Brain microvascular endothelial cell (primary cell): ENCODE measurements around the gene MAGI3.

ENCODE experiments used
- DNase-seq: peaks from one replicate; pipeline ENCODE4 v3.0.0-alpha.2; 2020
- H3K27ac ChIP-seq: fragments of 250-450 bp; sonication (Bioruptor Pico); 2 replicates; pipeline ENCODE4 v1.5.1; 2020; ENCODE audit warnings: mild to moderate bottlenecking, moderate library complexity
- H3K27me3 ChIP-seq: fragments of 250-450 bp; sonication (Bioruptor Pico); replicated peaks from 2 replicates; pipeline ENCODE4 v1.5.1; 2020; ENCODE audit warnings: mild to moderate bottlenecking
- H3K36me3 ChIP-seq: fragments of 250-450 bp; sonication (Bioruptor Pico); replicated peaks from 2 replicates; pipeline ENCODE4 v1.5.1; 2020; ENCODE audit warnings: mild to moderate bottlenecking
- H3K4me3 ChIP-seq: 2 replicates; pipeline ENCODE4 v1.5.1; 2011; ENCODE audit warnings: low read depth, mild to moderate bottlenecking, control low read depth, low read length, moderate library complexity
- in situ Hi-C: cut with HindIII; loops from 2 replicates; pipeline ENCODE4 v1.10.0; 2017; ENCODE audit warnings: low sequenced_read_pairs, low pct_ligation_motif_present
- TF ChIP-seq, protein P1 (sequence below): IDR thresholded peaks from 2 replicates; pipeline ENCODE4 v1.5.1; 2011; ENCODE audit warnings: low read depth, mild to moderate bottlenecking, moderate library complexity, low read length, control low read depth, inconsistent platforms; ENCODE audit errors: missing control alignments

MAGI3 gene

DNA sequence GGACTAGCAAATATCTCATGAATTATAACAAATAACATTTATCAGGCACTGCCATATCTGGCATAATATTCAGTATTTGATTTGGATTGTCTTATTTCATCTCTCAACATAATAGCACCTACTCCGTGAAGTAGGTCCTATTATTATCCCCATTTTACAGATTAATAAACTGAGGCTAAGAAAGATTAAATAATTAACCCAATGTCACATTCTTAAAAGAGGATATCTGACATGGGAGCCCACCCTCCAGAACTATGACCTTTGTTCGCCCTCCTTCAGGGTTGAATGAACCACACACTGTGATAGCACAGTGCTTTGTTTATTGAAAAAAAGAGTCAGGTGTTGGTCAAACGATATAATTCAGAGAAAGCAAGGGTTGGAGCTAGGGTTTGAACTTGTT lies 19.4 kb upstream of the MAGI3 start:
- no peak overlapping the region for H3K27ac ChIP-seq
- H3K36me3 ChIP-seq, result no peaks in the 10 kb centered on the region
- TF ChIP-seq, protein P1, sequence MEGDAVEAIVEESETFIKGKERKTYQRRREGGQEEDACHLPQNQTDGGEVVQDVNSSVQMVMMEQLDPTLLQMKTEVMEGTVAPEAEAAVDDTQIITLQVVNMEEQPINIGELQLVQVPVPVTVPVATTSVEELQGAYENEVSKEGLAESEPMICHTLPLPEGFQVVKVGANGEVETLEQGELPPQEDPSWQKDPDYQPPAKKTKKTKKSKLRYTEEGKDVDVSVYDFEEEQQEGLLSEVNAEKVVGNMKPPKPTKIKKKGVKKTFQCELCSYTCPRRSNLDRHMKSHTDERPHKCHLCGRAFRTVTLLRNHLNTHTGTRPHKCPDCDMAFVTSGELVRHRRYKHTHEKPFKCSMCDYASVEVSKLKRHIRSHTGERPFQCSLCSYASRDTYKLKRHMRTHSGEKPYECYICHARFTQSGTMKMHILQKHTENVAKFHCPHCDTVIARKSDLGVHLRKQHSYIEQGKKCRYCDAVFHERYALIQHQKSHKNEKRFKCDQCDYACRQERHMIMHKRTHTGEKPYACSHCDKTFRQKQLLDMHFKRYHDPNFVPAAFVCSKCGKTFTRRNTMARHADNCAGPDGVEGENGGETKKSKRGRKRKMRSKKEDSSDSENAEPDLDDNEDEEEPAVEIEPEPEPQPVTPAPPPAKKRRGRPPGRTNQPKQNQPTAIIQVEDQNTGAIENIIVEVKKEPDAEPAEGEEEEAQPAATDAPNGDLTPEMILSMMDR, result no peak
- no peaks in the 10 kb centered on the region for H3K27me3 ChIP-seq
- in situ Hi-C loops, result no loop called here
- DNase-seq, result no peak
- H3K4me3 ChIP-seq, result no peak overlapping the region

- no peak for DNase-seq
- Histone ChIP-seq H3K27ac (no peak overlapping the region), H3K4me3 (no peak overlapping the region), H3K27me3 (no peaks in the 10 kb centered on the region), H3K36me3 (no peaks in the 10 kb centered on the region)
- in situ Hi-C loops, result no loop called here
- TF ChIP-seq, protein P1, result no peak
Measured at GRCh38 chr1:113372546-113372945, 17.8 kb upstream of the MAGI3 start.

GRCh38 chr1:113373644-113374043 lies 16.7 kb upstream of the MAGI3 start:
- Histone ChIP-seq H3K27ac (no peak overlapping the region), H3K4me3 (no peak overlapping the region), H3K36me3 (no peaks in the 10 kb centered on the region), H3K27me3 (no peaks in the 10 kb centered on the region)
- TF ChIP-seq, protein P1, result no peak
- no peak for DNase-seq
- in situ Hi-C loops, result no loop called here

GRCh38 chr1:113375878-113376277 lies 14.4 kb upstream of the MAGI3 start:
- H3K36me3 ChIP-seq, result no peaks in the 10 kb centered on the region
- no peak for DNase-seq
- TF ChIP-seq, protein P1, result no peak
- no peak overlapping the region for H3K27ac ChIP-seq
- H3K27me3 ChIP-seq, result no peaks in the 10 kb centered on the region
- in situ Hi-C loops, result no loop called here
- H3K4me3 ChIP-seq, result no peak overlapping the region

- in situ Hi-C loops, result no loop called here
- no peak for DNase-seq
- TF ChIP-seq, protein P1, result no peak
Measured at GRCh38 chr1:113380075-113380474, 10.2 kb upstream of the MAGI3 start.

DNA sequence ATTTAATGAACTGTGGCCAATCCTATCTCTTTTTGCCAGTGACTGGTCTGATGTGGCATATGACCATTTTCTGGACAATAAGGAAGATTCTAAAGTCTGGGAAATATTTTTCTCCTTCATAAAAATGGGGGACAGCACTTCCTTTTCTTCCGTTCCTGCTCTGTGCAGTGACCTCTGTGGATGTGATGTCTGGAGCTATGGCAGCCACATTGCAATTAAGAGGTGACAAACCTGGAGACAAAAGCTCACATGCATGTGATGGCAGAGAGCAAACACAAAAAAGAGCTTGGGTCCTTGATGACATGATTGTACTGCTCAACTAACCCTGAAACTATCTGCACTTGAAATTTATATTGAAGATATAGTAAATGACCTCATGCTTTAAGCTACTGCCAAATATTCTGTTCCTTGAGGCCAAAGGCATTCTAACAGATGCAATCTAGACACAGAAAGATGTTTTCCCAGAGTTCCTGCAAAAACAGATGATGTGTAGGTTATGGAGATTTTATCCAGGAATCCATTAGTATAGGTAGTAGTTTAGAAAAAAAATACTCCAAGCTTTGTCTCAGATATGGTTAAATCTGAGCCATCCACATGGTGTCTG lies 2.2 kb upstream of the MAGI3 start:
- in situ Hi-C loops, result no loop called here
- Histone ChIP-seq H3K4me3 (no peak overlapping the region), H3K27me3 (no peaks in the 10 kb centered on the region), H3K36me3 (no peaks in the 10 kb centered on the region), H3K27ac (no peak overlapping the region)
- DNase-seq, result no peak
- TF ChIP-seq, protein P1, result no peak

More at GRCh38 chr1:113380075-113380474, 10.2 kb upstream of the MAGI3 start:
- Histone ChIP-seq H3K27ac (no peak overlapping the region), H3K27me3 (no peaks in the 10 kb centered on the region), H3K36me3 (no peaks in the 10 kb centered on the region), H3K4me3 (no peak overlapping the region)
